GM12878 (cell line): ENCODE measurements around the gene NDST3. TPM values are rescaled to one million over a fixed set of nuclear protein-coding genes. Genes with fewer than 3 reads are reported as not detected.

Source experiments
- ATAC-seq: fragments of 200-7000 bp; cut with Tn5 transposase; 3 replicates; pipeline ENCODE4 v1.9.1; 2020; ENCODE audit warnings: mild to moderate bottlenecking, moderate library complexity
- BruUV-seq: library from RNA; stranded (reverse); fragments of 400-500 nt; replicated peaks from 2 replicates; lab custom pipeline; 2021; lab: Mats Ljungman, UMichigan
- CTCF ChIA-PET: fragments of 300-600 bp; sonication (Branson Sonifier 250); formaldehyde crosslinking; extraction: SDS; loops from one replicate; lab custom pipeline; 2021; ENCODE audit warnings: inconsistent platforms; lab: Yijun Ruan, JAX
- POLR2A ChIA-PET: fragments of 350-600 bp; formaldehyde crosslinking; extraction: SDS; loops from one replicate; lab custom pipeline; 2021; ENCODE audit warnings: inconsistent platforms; lab: Charles Lee
- RAD21 ChIA-PET: fragments of 300-600 bp; sonication (Branson Sonifier 250); formaldehyde crosslinking; loops from one replicate; lab custom pipeline; 2023; ENCODE audit warnings: antibody characterized with exemption; ENCODE audit not compliant: unreplicated experiment; lab: Charles Lee
- SMC1A ChIA-PET: fragments of 300-600 bp; sonication (Branson Sonifier 250); formaldehyde crosslinking; loops from one replicate; lab custom pipeline; 2023; ENCODE audit not compliant: unreplicated experiment, uncharacterized antibody; lab: Charles Lee
- DNase-seq: peaks from one replicate; pipeline ENCODE4 v3.0.0-alpha.2; 2011; ENCODE audit warnings: low read depth, low spot score
- FAIRE-seq: peaks from 3 replicates; lab custom pipeline; 2011; peaks lifted over from hg19 to GRCh38; lab: Jason Lieb, UNC
- H2AFZ ChIP-seq: 2 replicates; pipeline ENCODE4 v1.6.0; 2011; ENCODE audit warnings: low read depth, low read length, control low read depth; ENCODE audit not compliant: control insufficient read depth
- H3K27ac ChIP-seq: 2 replicates; pipeline ENCODE4 v1.5.1; 2011; ENCODE audit warnings: control low read depth; ENCODE audit not compliant: control insufficient read depth, insufficient read depth
- H3K27me3 ChIP-seq, 2 experiments: replicated peaks in 1 of 2; 2 replicates each; pipeline versions ENCODE4 v1.6.0 to v1.6.1; 2011; ENCODE audit warnings: low read length in 1 of 2; ENCODE audit not compliant: control insufficient read depth in 2 of 2, insufficient read depth in 2 of 2
- H3K36me3 ChIP-seq, 2 experiments: 2 replicates each; pipeline ENCODE4 v1.5.1; 2011; ENCODE audit warnings: low read length in 1 of 2; ENCODE audit not compliant: control insufficient read depth in 2 of 2, insufficient read depth in 2 of 2
- H3K4me1 ChIP-seq: 2 replicates; pipeline ENCODE4 v1.6.1; 2011; ENCODE audit warnings: mild to moderate bottlenecking, low read length, moderate library complexity, mixed read lengths; ENCODE audit not compliant: control insufficient read depth, insufficient read depth
- H3K4me2 ChIP-seq: 2 replicates; pipeline ENCODE4 v1.6.0; 2011; ENCODE audit warnings: control low read depth; ENCODE audit not compliant: control insufficient read depth, insufficient read depth
- H3K4me3 ChIP-seq: fragments of 200-600 bp; sonication (generic); 2 replicates; pipeline ENCODE4 v1.5.1; 2016
- H3K79me2 ChIP-seq: 2 replicates; pipeline ENCODE4 v1.6.0; 2011; ENCODE audit warnings: low read length; ENCODE audit not compliant: control insufficient read depth, insufficient read depth
- H3K9ac ChIP-seq: 2 replicates; pipeline ENCODE4 v1.8.0; 2011; ENCODE audit warnings: low read length, control low read depth, mixed read lengths; ENCODE audit not compliant: control insufficient read depth, insufficient read depth
- H3K9me3 ChIP-seq: replicated peaks from 3 replicates; pipeline ENCODE4 v1.5.1; 2011; ENCODE audit warnings: mild to moderate bottlenecking, low read length; ENCODE audit not compliant: control insufficient read depth, insufficient read depth
- H4K20me1 ChIP-seq: 2 replicates; pipeline ENCODE4 v1.6.0; 2011; ENCODE audit not compliant: control insufficient read depth, insufficient read depth
- BCL11A ChIP-seq: IDR thresholded peaks from 2 replicates; pipeline ENCODE4 v1.6.1; 2011; ENCODE audit warnings: low read depth, low read length
- BCL3 ChIP-seq: IDR thresholded peaks from 2 replicates; pipeline ENCODE4 v1.6.1; 2011; ENCODE audit warnings: borderline replicate concordance, low read depth, mild to moderate bottlenecking, moderate library complexity, low read length; ENCODE audit not compliant: insufficient read depth, poor library complexity, severe bottlenecking
- CBFB ChIP-seq: IDR thresholded peaks from 2 replicates; pipeline ENCODE4 v1.6.1; 2016; ENCODE audit warnings: antibody characterized with exemption, low read depth
- CUX1 ChIP-seq: IDR thresholded peaks from 2 replicates; pipeline ENCODE4 v1.6.1; 2012; ENCODE audit warnings: improper control_type of control experiment, low read depth, low read length; ENCODE audit not compliant: insufficient replicate concordance
- HDGF ChIP-seq: fragments of 450-650 bp; IDR thresholded peaks from 2 replicates; pipeline ENCODE4 v1.6.1; 2016; ENCODE audit warnings: antibody characterized with exemption
- HSF1 ChIP-seq: fragments of 150-350 bp; IDR thresholded peaks from 2 replicates; pipeline ENCODE4 v1.6.1; 2014; ENCODE audit warnings: mild to moderate bottlenecking, low read depth, low read length
- PAX5 ChIP-seq: IDR thresholded peaks from 2 replicates; pipeline ENCODE4 v1.6.1; 2011; ENCODE audit warnings: low read depth, low read length, borderline replicate concordance
- SP1 ChIP-seq: IDR thresholded peaks from one replicate; pipeline ENCODE4 v1.6.1; 2011; ENCODE audit warnings: low read depth, low read length
- ZBTB40 ChIP-seq: fragments of 450-650 bp; IDR thresholded peaks from 2 replicates; pipeline ENCODE4 v1.6.1; 2016; ENCODE audit warnings: mild to moderate bottlenecking, moderate library complexity, borderline replicate concordance
- ZNF384 ChIP-seq: IDR thresholded peaks from 2 replicates; pipeline ENCODE4 v1.6.1; 2012; ENCODE audit warnings: low read depth, mild to moderate bottlenecking, low read length, improper control_type of control experiment, borderline replicate concordance
- WGBS: methylation state at CpG from one replicate; pipeline ENCODE4 v1.1.6; 2016; ENCODE audit warnings: low lambda C conversion rate; ENCODE audit not compliant: insufficient replicate concordance, insufficient coverage; ENCODE audit errors: missing lambda C conversion rate; 5-methylcytosine and 5-hydroxymethylcytosine counted together
- in situ Hi-C: fragments of 300-500 bp; cut with MboI; formaldehyde crosslinking; loops from 9 replicates; pipeline ENCODE4 v1.14.3; 2018; ENCODE audit warnings: mixed read lengths
- intact Hi-C: fragments of 100-400 bp; cut with micrococcal nuclease; formaldehyde crosslinking; loops from one replicate; pipeline ENCODE4 v1.14.2; 2022; ENCODE audit not compliant: unreplicated experiment
- polyA plus RNA-seq, 11 experiments: library from polyadenylated mRNA; depleted of rRNA in 4 of 11; unstranded in 6 of 11; stranded (reverse) in 5 of 11; fragments of >200 nt; fragmentation: Nextera tagmentation in 4 of 11; fragmentation: Illumina TruSeq in 1 of 11; extraction: Ambion mirVana in 4 of 11; extraction: Trizol in 1 of 11; gene quantifications; 1 replicate in 1 of 11; 2 replicates in 10 of 11; pipeline versions ENCODE4 v1.2.1 to v1.2.3, GENCODE V29; 2011 to 2016; ENCODE audit warnings: inconsistent platforms in 2 of 11, missing spikeins in 2 of 11, low read depth in 1 of 11
- total RNA-seq, 4 experiments: library from RNA; depleted of rRNA in 3 of 4; stranded (reverse); fragments of >200 nt in 3 of 4; fragmentation: Illumina TruSeq in 1 of 4; extraction: Trizol in 1 of 4; gene quantifications; 2 replicates each; pipeline versions ENCODE4 v1.2.1 to v1.2.3, GENCODE V29; 2013 to 2021

Gene NDST3
- total and polyA plus RNA-seq, 10 of the 15 experiments (the other 5 are each of a cell fraction or from before 2014, with no cell fraction given): 0.03 TPM; not detected in 8

GRCh38 chr4:118047043-118047442, 12.8 kb downstream of the NDST3 start:
- no peak overlapping the region for H3K9ac ChIP-seq
- no peak overlapping the region for H3K27ac ChIP-seq
- no peaks in the 10 kb centered on the region for H4K20me1 ChIP-seq
- no peaks in the 10 kb centered on the region for H3K4me1 ChIP-seq
- H2AFZ ChIP-seq: no peak overlapping the region
- no peak for FAIRE-seq
- no peaks in the 10 kb centered on the region for H3K79me2 ChIP-seq
- H3K4me2 ChIP-seq: no peak overlapping the region
- in situ Hi-C loops (loop anchor here (10.0 kb wide), 1 partner anchor 62 kb away; no protein-coding TSS in a partner anchor), intact Hi-C loops (no loop called here)
- POLR2A ChIA-PET: no interaction called here
- BruUV-seq: no TSS peak
- CTCF ChIA-PET: no interaction called here
- no peak overlapping the region for H3K4me3 ChIP-seq
- no peak for ATAC-seq
- H3K36me3 ChIP-seq: no peaks in the 10 kb centered on the region
- SMC1A ChIA-PET: no interaction called here
- no peak for DNase-seq
- WGBS: 19% methylated on average over 3 of the region's 3 CpGs
- H3K9me3 ChIP-seq: no peaks in the 10 kb centered on the region
- no peaks in the 10 kb centered on the region; a peak in 1 of 4 replicates for H3K27me3 ChIP-seq
- RAD21 ChIA-PET: no interaction called here
- TF ChIP-seq BCL3 (no peak), BCL11A (no peak), CUX1 (no peak), ZBTB40 (no peak), SP1 (no peak), ZNF384 (no peak), CBFB (no peak), HDGF (no peak), HSF1 (no peak), PAX5 (no peak)
